Fibroblast of skin of left biceps (primary cell): ENCODE data around the gene ISLR2.
"Not testable (repeated sequence)": the region's sequence is repeated elsewhere in the genome, so short reads cannot be mapped to it uniquely, and the experiment has no call there.

Source experiments
- DNase-seq, 2 experiments: peaks; one replicate each; pipeline ENCODE4 v3.0.0-alpha.2; 2013; ENCODE audit warnings: low read depth in 2 of 2

ISLR2 gene

GRCh38 chr15:74130155-74130848 is at the start of gene ISLR2:
TSS of gene ISLR2 (plus strand) at chr15:74130586. CDS start at chr15:74132755, 2,169 bp downstream.
- no peak for DNase-seq

DNA sequence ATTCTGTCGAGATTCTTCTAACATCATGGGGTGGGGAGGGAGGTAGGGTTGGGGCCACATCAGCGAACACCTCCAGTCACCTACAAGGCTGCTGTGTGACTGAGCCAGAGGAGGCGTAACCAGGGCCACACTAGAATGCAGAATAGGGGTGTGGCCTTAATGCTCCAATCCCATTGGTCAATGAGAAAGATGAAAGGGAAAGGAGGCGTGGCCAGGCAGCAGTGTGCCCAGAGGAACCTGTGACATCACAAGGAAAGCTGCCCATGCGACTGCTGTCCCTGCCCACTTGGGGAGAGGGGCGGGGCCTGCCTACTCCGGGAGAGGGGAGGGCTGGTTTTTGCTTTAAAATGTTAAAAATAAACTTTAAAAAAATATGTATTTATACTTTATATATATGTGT is 47.9 kb upstream of the ISLR2 start, which contains the start of gene GOLGA6A:
Gene GOLGA6A (minus strand): TSS at position 101 of the 400 bp plus-strand sequence. CDS start 41 bp downstream, at position 60.
- DNase-seq, result not testable (repeated sequence)

GRCh38 chr15:74094567-74094966 is 35.8 kb upstream of the ISLR2 start:
- DNase-seq, result not testable (repeated sequence)

- DNase-seq, result not testable (repeated sequence)
Measured at GRCh38 chr15:74095610-74096009, 34.8 kb upstream of the ISLR2 start.

GRCh38 chr15:74096753-74097474 is 33.5 kb upstream of the ISLR2 start:
- DNase-seq, result not testable (repeated sequence)

GRCh38 chr15:74099963-74100733 is 30.2 kb upstream of the ISLR2 start:
- peak; percentile 77 to 78 for DNase-seq

- no peak for DNase-seq
Measured at GRCh38 chr15:74108111-74108510, 22.3 kb upstream of the ISLR2 start.

DNA sequence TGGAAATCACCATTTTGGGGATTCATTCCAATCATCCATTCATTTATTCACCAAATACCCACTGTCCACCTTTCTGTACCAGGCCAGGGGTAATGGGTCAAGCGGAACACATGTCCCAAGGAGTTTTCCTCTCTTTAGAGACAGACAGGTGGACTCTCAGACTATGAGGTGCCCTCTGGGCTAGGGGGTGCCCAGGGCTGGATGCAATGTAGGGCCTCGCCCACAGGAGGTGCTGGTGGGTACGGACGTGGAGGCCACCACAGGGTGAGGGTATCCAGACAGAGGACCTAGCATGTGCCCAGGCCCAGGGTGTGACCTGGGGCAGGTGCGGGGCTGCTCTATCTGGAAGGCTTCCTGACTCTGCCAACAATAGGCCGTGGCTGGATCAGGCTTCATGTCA is 21.8 kb upstream of the ISLR2 start:
- DNase-seq, result not testable (repeated sequence)

DNA sequence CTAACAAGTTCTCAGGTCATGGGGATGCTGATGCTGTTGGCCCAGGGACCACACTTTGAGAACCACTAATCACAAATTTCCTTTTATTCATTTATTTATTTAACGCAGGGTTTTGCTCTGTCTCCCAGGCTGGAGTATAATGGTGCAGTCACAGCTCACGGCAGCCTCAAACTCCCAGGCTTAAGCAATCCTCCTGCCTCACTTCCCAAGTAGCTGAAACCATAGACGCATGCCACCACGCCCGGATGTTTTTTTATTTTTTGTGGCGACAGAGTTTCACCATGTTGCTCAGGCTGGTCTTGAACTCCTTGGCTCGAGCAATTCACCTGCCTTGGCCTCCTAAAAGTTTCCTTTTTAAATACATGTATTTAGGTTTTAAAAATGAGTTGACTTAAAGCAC is 20.7 kb upstream of the ISLR2 start:
- DNase-seq, result no peak

DNA sequence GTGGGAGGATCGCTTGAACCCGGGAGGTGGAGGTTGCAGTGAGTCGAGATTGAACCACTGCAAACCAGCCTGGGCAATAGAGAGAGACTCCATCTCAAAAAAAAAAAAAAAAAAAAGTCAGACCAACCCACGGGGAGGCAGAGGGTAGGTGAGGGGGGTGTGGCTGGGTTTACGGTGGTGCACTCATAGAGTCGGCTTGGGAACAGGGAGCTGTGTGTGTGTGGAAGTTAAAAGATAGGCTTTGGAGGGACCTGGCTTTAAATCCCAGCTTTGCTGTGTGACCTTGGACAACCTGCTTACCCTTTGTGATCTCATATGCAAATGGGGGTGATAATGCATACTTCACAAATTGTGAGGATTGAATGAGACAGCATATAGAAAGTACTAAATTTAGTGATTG is 10.0 kb upstream of the ISLR2 start:
- DNase-seq, result no peak

- no peak for DNase-seq
Measured at GRCh38 chr15:74121039-74121438, 9.3 kb upstream of the ISLR2 start.

DNA sequence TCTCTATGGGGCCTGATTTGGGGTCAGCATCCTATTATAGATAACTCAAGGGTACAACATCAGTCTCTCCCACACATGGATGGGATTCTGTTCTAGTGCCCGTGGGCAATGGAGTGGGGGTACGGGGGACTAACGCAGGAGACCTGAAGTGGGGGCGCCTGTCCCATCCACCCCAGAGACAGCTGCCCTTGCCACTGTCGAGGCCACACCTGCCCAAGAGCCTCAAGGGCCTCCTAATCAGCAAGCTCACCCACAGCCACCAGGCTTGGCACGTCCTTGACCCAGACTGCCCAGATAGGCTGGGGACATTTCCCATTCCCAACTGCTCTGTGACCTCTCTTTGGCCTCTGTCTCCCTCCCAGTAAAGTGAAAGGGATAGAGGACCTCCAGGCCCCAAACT is 8.5 kb upstream of the ISLR2 start:
- no peak for DNase-seq

- DNase-seq, result no peak
Measured at GRCh38 chr15:74122403-74123130, 7.8 kb upstream of the ISLR2 start.

- DNase-seq, result no peak
Measured at GRCh38 chr15:74123131-74123429, 7.3 kb upstream of the ISLR2 start.

DNA sequence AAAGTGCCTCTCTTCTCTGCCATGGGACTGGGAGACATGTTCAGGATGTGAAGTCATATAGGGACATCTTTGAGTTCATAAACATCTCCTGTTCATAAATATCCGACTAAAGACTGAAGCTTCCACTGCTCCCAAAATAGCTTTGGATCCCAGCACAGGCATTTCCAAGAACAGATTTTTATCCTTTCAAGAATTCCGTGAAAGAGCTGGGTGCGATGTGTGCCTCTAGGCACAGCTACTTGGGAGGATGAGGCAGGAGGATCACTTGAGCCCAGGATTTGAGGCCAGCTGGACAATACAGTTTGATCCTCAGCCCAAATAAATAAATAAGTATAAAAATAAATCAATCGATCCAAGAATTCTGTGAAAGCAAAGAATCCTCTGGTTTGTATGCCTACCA is 6.7 kb upstream of the ISLR2 start:
- DNase-seq, result no peak

GRCh38 chr15:74124196-74124595 is 6.2 kb upstream of the ISLR2 start:
- no peak for DNase-seq

GRCh38 chr15:74124759-74125158 is 5.6 kb upstream of the ISLR2 start:
- no peak for DNase-seq

DNA sequence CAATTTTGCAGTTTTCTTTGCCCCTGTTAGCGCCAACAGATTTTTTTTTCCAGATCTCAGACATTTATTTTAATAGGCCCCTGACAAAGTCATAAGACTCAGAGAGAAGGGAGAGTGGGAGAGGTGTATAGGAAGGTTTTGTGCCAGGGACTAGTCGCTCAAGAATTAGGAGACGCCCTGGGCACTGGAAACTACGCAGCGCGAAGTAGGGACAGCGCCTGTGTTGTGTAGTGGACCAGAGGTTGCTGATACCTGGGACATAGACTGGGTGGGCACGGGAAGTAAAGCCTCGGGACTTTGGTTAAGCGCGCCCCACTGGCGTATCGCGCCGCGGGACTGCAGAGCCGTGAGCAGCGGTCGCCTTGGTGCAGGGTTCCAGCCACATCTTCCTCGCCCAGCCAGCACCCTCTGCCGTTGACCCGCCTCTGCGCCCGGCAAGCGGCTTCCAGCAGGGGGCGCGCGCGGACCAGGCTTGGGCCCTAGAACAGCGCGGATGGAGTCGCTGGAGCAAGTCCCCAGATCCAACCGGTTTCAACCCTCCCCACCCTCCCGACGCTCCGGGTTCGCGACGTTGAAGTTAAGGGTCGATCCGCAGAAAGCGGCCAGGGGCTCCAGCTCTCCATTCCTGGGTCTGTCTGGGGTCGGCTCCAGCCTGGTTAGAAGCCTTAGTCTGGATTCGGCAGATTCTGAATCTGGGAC is 3.0 kb upstream of the ISLR2 start:
- DNase-seq, result peak; percentile 50 to 53

DNA sequence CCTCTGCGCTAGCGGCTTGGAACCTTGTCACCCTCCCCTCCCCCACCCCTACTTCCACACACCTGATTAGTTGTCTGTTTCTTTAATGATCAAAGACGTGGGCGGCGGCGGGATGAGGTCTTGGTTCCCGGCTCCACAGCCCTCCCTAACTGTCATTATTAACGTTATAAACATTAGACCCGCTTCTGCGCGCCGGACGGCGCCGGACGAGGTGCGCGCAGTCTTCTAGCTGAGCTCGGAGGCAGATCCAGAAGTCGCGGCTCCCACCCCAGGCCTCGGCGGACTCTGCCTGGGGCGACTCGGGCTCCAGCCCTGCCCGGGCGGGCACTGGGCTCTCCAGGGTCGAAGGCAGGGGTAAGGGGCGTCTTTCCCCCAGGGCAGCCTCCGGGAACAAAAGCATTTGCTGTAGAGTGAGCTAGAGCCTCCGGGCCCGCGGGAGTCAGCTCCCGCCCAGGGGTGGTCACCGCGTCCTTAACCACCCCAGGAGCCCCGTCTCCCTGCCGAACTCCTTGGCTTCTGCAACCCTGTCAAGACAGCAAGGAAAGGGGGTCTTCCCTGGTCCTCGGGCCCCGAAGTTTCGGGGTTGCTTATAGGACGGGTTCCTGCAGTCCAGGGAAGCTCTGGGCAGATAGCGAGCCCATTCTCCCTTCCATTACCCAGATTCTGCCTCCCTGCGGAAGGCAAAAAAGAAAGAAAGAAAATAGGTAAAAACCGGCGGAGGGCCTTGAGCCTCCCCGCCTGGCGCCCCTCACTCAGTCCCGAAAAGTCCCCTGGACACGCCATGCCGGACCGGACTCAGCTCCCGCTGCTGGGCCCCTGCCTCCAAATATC is 2.2 kb upstream of the ISLR2 start:
- no peak for DNase-seq

- no peak for DNase-seq
Measured at GRCh38 chr15:74128785-74129585, 1.4 kb upstream of the ISLR2 start.
